Esophagus muscularis mucosa (tissue), 4 donors: ENCODE results near the gene SORCS2. TPM values are rescaled to one million over a fixed set of nuclear protein-coding genes. Genes with fewer than 3 reads are reported as not detected.

Experiments
- DNase-seq: peaks from one replicate; pipeline ENCODE4 v3.0.0-alpha.2; 2017; ENCODE audit errors: extremely low spot score
- H3K27ac ChIP-seq, 4 donors: fragments of 200-600 bp; sonication (generic); replicated peaks in 1 of 4; 1 replicate in 3 of 4; 2 replicates in 1 of 4; pipeline ENCODE4 v1.5.1; 2016 to 2019; ENCODE audit warnings: mild to moderate bottlenecking in 1 of 4
- H3K27me3 ChIP-seq, 4 donors: fragments of 200-600 bp; sonication (generic); one replicate each; pipeline versions ENCODE4 v1.5.1 to v1.6.0; 2016 to 2019
- H3K36me3 ChIP-seq, 4 donors: fragments of 200-600 bp; sonication (generic); one replicate each; pipeline ENCODE4 v1.5.1; 2016 to 2019
- H3K4me1 ChIP-seq, 4 donors: fragments of 200-600 bp; sonication (generic); one replicate each; pipeline ENCODE4 v1.5.1; 2016 to 2019
- H3K4me3 ChIP-seq, 4 donors: fragments of 200-600 bp; sonication (generic); 1 replicate in 2 of 4; 2 replicates in 2 of 4; pipeline ENCODE4 v1.5.1; 2016 to 2019; ENCODE audit warnings: mild to moderate bottlenecking in 4 of 4, moderate library complexity in 1 of 4
- H3K9me3 ChIP-seq, 4 donors: fragments of 200-600 bp; sonication (generic); 1 replicate in 3 of 4; 2 replicates in 1 of 4; pipeline ENCODE4 v1.5.1; 2016 to 2019
- CTCF ChIP-seq, 3 experiments: fragments of 200-600 bp in 2 of 3; fragments of 450-650 bp in 1 of 3; sonication (generic) in 2 of 3; IDR thresholded peaks; one replicate each; pipeline ENCODE4 v1.5.1; 2017 to 2019; ENCODE audit warnings: antibody characterized with exemption in 3 of 3, mild to moderate bottlenecking in 2 of 3, moderate library complexity in 1 of 3
- EP300 ChIP-seq: sonication (generic); formaldehyde crosslinking; IDR thresholded peaks from one replicate; pipeline ENCODE4 v1.6.1; 2017; ENCODE audit warnings: antibody characterized with exemption
- POLR2A ChIP-seq: fragments of 450-650 bp; IDR thresholded peaks from one replicate; pipeline ENCODE4 v1.6.1; 2017; ENCODE audit warnings: antibody characterized with exemption, moderate library complexity, mild to moderate bottlenecking, low read depth
- POLR2AphosphoS5 ChIP-seq, 2 donors: sonication (generic); formaldehyde crosslinking; IDR thresholded peaks; one replicate each; pipeline ENCODE4 v1.6.1; 2017; ENCODE audit warnings: antibody characterized with exemption in 2 of 2
- WGBS: methylation state at CpG from one replicate; pipeline ENCODE4 v1.1.5; 2018; 5-methylcytosine and 5-hydroxymethylcytosine counted together
- intact Hi-C: fragments of 100-400 bp; cut with DNase I; formaldehyde crosslinking; loops from one replicate; pipeline ENCODE4 v1.15.1; 2023
- total RNA-seq, 4 donors: library from RNA; depleted of rRNA; stranded (reverse); fragments of >200 nt; gene quantifications; one replicate each; pipeline versions ENCODE4 v1.1.0 to v1.2.1, GENCODE V29; 2016

Gene SORCS2
- total RNA-seq, 4 donors from 2014 or later, result 3.3 to 10.1 (median 4.3) TPM

GRCh38 chr4:7625071-7625470, 432.7 kb downstream of the SORCS2 start:
- WGBS, result 30% methylated on average over 3 of the region's 3 CpGs
- intact Hi-C loops, result no loop called here
- no peak for DNase-seq
- H3K36me3 ChIP-seq, result no peaks in the 10 kb centered on the region
- peaks cover under 1 to 12% (median 3%) of the 10 kb centered on the region in 4 donors for H3K4me1 ChIP-seq
- no peak overlapping the region for H3K4me3 ChIP-seq
- no peak overlapping the region for H3K27ac ChIP-seq
- no peaks in the 10 kb centered on the region for H3K9me3 ChIP-seq
- TF ChIP-seq POLR2AphosphoS5 (IDR thresholded peaks at IDR 0.05) (no peak), POLR2A (no peak), EP300 (no peak), CTCF (IDR thresholded peaks at IDR 0.05) (no peak)
- H3K27me3 ChIP-seq, result no peaks in the 10 kb centered on the region

- TF ChIP-seq POLR2AphosphoS5 (IDR thresholded peaks at IDR 0.05) (no peak), CTCF (IDR thresholded peaks at IDR 0.05) (no peak), EP300 (no peak), POLR2A (no peak)
- Histone ChIP-seq H3K4me1 (peaks cover 13 to 26% (median 17%) of the 10 kb centered on the region in 4 donors), H3K9me3 (no peaks in the 10 kb centered on the region), H3K4me3 (no peak overlapping the region), H3K36me3 (no peaks in the 10 kb centered on the region), H3K27ac (no peak overlapping the region), H3K27me3 (no peaks in the 10 kb centered on the region)
- 82% methylated on average over 7 of the region's 7 CpGs for WGBS
- no peak for DNase-seq
- intact Hi-C loops, result no loop called here
These were observed 434.2 kb downstream of the SORCS2 start for GRCh38 chr4:7626531-7626930.

- no peak overlapping the region for H3K27ac ChIP-seq
- H3K4me3 ChIP-seq, result no peak overlapping the region
- H3K4me1 ChIP-seq, result peaks cover 21 to 36% (median 28%) of the 10 kb centered on the region in 4 donors
- intact Hi-C loops, result no loop called here
- no peak for TF ChIP-seq POLR2A
- no peak for TF ChIP-seq POLR2AphosphoS5 (IDR thresholded peaks at IDR 0.05)
- no peak for TF ChIP-seq EP300
- TF ChIP-seq CTCF (IDR thresholded peaks at IDR 0.05), result no peak
- no peaks in the 10 kb centered on the region for H3K9me3 ChIP-seq
- DNase-seq, result no peak
- no peaks in the 10 kb centered on the region for H3K27me3 ChIP-seq
- WGBS, result 91% methylated on average over 16 of the region's 18 CpGs
- no peaks in the 10 kb centered on the region for H3K36me3 ChIP-seq
These were observed 435.2 kb downstream of the SORCS2 start for GRCh38 chr4:7627251-7628250.

- intact Hi-C loops, result no loop called here
- no peaks in the 10 kb centered on the region for H3K9me3 ChIP-seq
These were observed 436.1 kb downstream of the SORCS2 start for GRCh38 chr4:7628432-7628831.

More at GRCh38 chr4:7628432-7628831, 436.1 kb downstream of the SORCS2 start:
- Histone ChIP-seq H3K4me3 (no peak overlapping the region), H3K27me3 (no peaks in the 10 kb centered on the region), H3K27ac (no peak overlapping the region), H3K4me1 (peaks cover 25 to 39% (median 32%) of the 10 kb centered on the region in 4 donors), H3K36me3 (no peaks in the 10 kb centered on the region)
- TF ChIP-seq POLR2AphosphoS5 (IDR thresholded peaks at IDR 0.05) (no peak), EP300 (no peak), POLR2A (no peak), CTCF (IDR thresholded peaks at IDR 0.05) (no peak)
- no peak for DNase-seq
- WGBS, result 79% methylated on average over 9 of the region's 10 CpGs
